ENCODE results near the gene CLMN. TPM values are rescaled to one million over a fixed set of nuclear protein-coding genes. Genes with fewer than 3 reads are reported as not detected.
A peak's percentile ranks its signal among the peaks of the same experiment; 100 is the strongest.

CLMN gene
- total and polyA plus RNA-seq, 2 of the 4 experiments (the other 2 are of a cell fraction): 0.10 to 0.18 TPM

DNA sequence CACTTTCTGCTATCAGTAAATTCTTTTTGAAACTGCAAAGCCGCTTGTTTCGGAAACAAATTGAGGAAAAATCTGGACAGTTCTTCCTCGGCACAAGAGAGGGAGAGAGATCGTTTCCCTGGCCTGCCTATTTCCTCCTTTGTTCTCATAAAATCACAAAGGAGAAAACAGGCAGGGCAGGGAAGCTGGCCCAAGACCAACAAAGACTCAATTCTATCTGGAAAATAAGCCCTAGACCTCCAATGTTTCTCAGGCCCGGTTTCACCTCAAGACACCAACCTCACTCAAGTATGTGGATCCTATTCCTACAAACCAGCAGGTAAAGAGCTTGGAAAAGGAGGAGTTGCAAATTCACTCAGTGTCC lies 181.9 kb downstream of the CLMN start:
- TF ChIP-seq BHLHE40 (IDR thresholded peaks at IDR 0.05; ENCODE audit: low read depth, low read length): no peak
- TF ChIP-seq CHD1 (IDR thresholded peaks at IDR 0.05; ENCODE audit: low read depth, low read length): no peak
- TF ChIP-seq MXI1 (IDR thresholded peaks at IDR 0.05; ENCODE audit: borderline replicate concordance, low read depth, low read length): no peak
- no peak for TF ChIP-seq RCOR1 (IDR thresholded peaks at IDR 0.05; ENCODE audit: insufficient replicate concordance, low read length)
- no peak for TF ChIP-seq FOS (IDR thresholded peaks at IDR 0.05; ENCODE audit: low read depth, low read length)
- no peak for TF ChIP-seq MAFK (IDR thresholded peaks at IDR 0.05; ENCODE audit: low read depth, low read length)
- no peak for TF ChIP-seq USF2 (IDR thresholded peaks at IDR 0.05; ENCODE audit: low read depth, low read length)
- Histone ChIP-seq H2AFZ (replicated peaks; ENCODE audit: low read length, poor library complexity) (no peak overlapping the region), H3K9ac (ENCODE audit: low read depth, low read length) (no peak overlapping the region), H3K4me2 (ENCODE audit: low read depth, low read length) (no peak overlapping the region), H3K79me1 (ENCODE audit: low read depth in 1 of 2, low read length in 2 of 2) (peaks cover 12 to 52% of the 10 kb centered on the region in 2 experiments), H2BK15ac (ENCODE audit: low read depth, low read length) (no peak overlapping the region), H3K23ac (ENCODE audit: low read depth, low read length) (no peak overlapping the region), H3K27me3 (ENCODE audit: control insufficient read depth, insufficient read depth, low read length) (no peaks in the 10 kb centered on the region), H3K14ac (replicated peaks; ENCODE audit: low read depth, low read length) (no peak overlapping the region), H2BK20ac (ENCODE audit: low read depth, low read length) (no peak overlapping the region), H3K18ac (ENCODE audit: low read depth, low read length) (peak overlapping the region; percentile 20; the same call in 1 of the 2 replicates), H3K4ac (ENCODE audit: low read depth, low read length) (0 out of 2 replicates have a peak overlapping the region, but pooled peaks have one; percentile 17), H3K36me3 (ENCODE audit: control insufficient read depth, insufficient read depth, low read length) (no peaks in the 10 kb centered on the region), H2AK9ac (replicated peaks; ENCODE audit: low read depth, low read length, poor library complexity) (no peak overlapping the region), H4K5ac (ENCODE audit: low read depth, low read length) (no peak overlapping the region), H4K91ac (ENCODE audit: insufficient read depth, low read depth, low read length) (no peak overlapping the region), H2BK120ac (ENCODE audit: low read depth, low read length) (no peak overlapping the region), H3K56ac (ENCODE audit: extremely low read depth, insufficient read depth, low read length) (no peak overlapping the region), H4K20me1 (ENCODE audit: insufficient read depth, low read length) (peaks cover 18% of the 10 kb centered on the region), H2BK5ac (ENCODE audit: low read depth, low read length, poor library complexity, severe bottlenecking) (no peak overlapping the region), H3K4me3 (ENCODE audit: insufficient read depth, low read depth, low read length) (no peak overlapping the region), H3K9me3 (ENCODE audit: control insufficient read depth, insufficient read depth, low read length) (no peaks in the 10 kb centered on the region), H3K4me1 (ENCODE audit: control insufficient read depth, insufficient read depth, low read length) (peaks cover 17% of the 10 kb centered on the region), H4K8ac (ENCODE audit: low read depth in 2 of 2, low read length in 2 of 2) (no peak overlapping the region), H3K27ac (ENCODE audit: insufficient read depth, low read length) (no peak overlapping the region; the same call in 1 of the 2 replicates), H2AK5ac (ENCODE audit: low read depth, low read length) (0 out of 2 replicates have a peak overlapping the region, but pooled peaks have one; percentile 7), H3K9me1 (ENCODE audit: insufficient read depth, low read length) (peaks cover 10% of the 10 kb centered on the region; the same call in 1 of the 2 replicates)
- dilution Hi-C loops (cut with HindIII; ENCODE audit: low sequenced_read_pairs, unreplicated experiment) (no loop called here), intact Hi-C loops (cut with micrococcal nuclease) (no loop called here), in situ Hi-C loops (cut with MboI; ENCODE audit: low sequenced_read_pairs) (loop anchor here (25.0 kb wide), 1 partner anchor 375 kb away; the partner anchor contains the start of gene SYNE3)
- no peak for ATAC-seq (ENCODE audit: low read depth)
- no TSS peak for BruUV-seq (replicated peaks)
- DNase-seq: no peak
- WGBS, 2 experiments (ENCODE audit: extremely low coverage in 2 of 2, insufficient read length in 1 of 2): 80% methylated on average over 1 of the region's 5 CpGs; no CpG with 5 or more reads in 1 of the 2 experiments
- CTCF ChIA-PET: no interaction called here
- POLR2A ChIA-PET (ENCODE audit: unreplicated experiment): no interaction called here

Data from IMR-90 (cell line).